Suprapubic skin (tissue), 4 donors: ENCODE results near the gene KLF13. TPM values are rescaled to one million over a fixed set of nuclear protein-coding genes. Genes with fewer than 3 reads are reported as not detected.

Experiments
- DNase-seq, 2 donors: peaks; one replicate each; pipeline ENCODE4 v3.0.0-alpha.2; 2019; ENCODE audit warnings: low spot score in 2 of 2
- H3K27ac ChIP-seq: fragments of 200-600 bp; sonication (generic); one replicate; pipeline ENCODE4 v1.5.1; 2019
- H3K27me3 ChIP-seq: fragments of 200-600 bp; sonication (generic); one replicate; pipeline ENCODE4 v1.5.1; 2019
- H3K36me3 ChIP-seq: fragments of 200-600 bp; sonication (generic); one replicate; pipeline ENCODE4 v1.5.1; 2019
- H3K4me1 ChIP-seq: fragments of 200-600 bp; sonication (generic); one replicate; pipeline ENCODE4 v1.5.1; 2019
- H3K4me3 ChIP-seq: fragments of 200-600 bp; sonication (generic); one replicate; pipeline ENCODE4 v1.5.1; 2019; ENCODE audit warnings: mild to moderate bottlenecking
- H3K9me3 ChIP-seq: fragments of 200-600 bp; sonication (generic); one replicate; pipeline ENCODE4 v1.5.1; 2019
- EP300 ChIP-seq: sonication (generic); formaldehyde crosslinking; IDR thresholded peaks from one replicate; pipeline ENCODE4 v1.6.1; 2017; ENCODE audit warnings: antibody characterized with exemption
- POLR2A ChIP-seq, 2 donors: fragments of 450-650 bp; IDR thresholded peaks; one replicate each; pipeline ENCODE4 v1.6.1; 2017; ENCODE audit warnings: antibody characterized with exemption in 2 of 2, mild to moderate bottlenecking in 2 of 2, moderate library complexity in 2 of 2
- POLR2AphosphoS5 ChIP-seq, 3 donors: sonication (generic); formaldehyde crosslinking; IDR thresholded peaks; one replicate each; pipeline ENCODE4 v1.6.1; 2017; ENCODE audit warnings: antibody characterized with exemption in 3 of 3
- WGBS: methylation state at CpG from one replicate; pipeline ENCODE4 v1.1.5; 2018; 5-methylcytosine and 5-hydroxymethylcytosine counted together
- total RNA-seq, 4 donors: library from RNA; depleted of rRNA; stranded (reverse); fragments of >200 nt; gene quantifications; one replicate each; pipeline ENCODE4 v1.1.0, GENCODE V29; 2016
- TF ChIP-seq, protein P1 (sequence below), 2 donors: fragments of 200-600 bp in 1 of 2; fragments of 450-650 bp in 1 of 2; sonication (generic) in 1 of 2; IDR thresholded peaks; one replicate each; pipeline ENCODE4 v1.5.1; 2016 to 2019; ENCODE audit warnings: antibody characterized with exemption in 2 of 2, mild to moderate bottlenecking in 1 of 2, moderate library complexity in 1 of 2

The KLF13 gene
- total RNA-seq, 4 donors from 2014 or later, result 141 to 162 (median 145) TPM

- H3K9me3 ChIP-seq, result no peaks in the 10 kb centered on the region
- H3K36me3 ChIP-seq, result peaks cover 4% of the 10 kb centered on the region
- WGBS, result 28% methylated on average over 4 of the region's 7 CpGs
- H3K4me3 ChIP-seq, result no peak overlapping the region
- TF ChIP-seq POLR2A (IDR thresholded peaks at IDR 0.05) (no peak), EP300 (no peak), POLR2AphosphoS5 (IDR thresholded peaks at IDR 0.05) (no peak)
- TF ChIP-seq, protein P1, sequence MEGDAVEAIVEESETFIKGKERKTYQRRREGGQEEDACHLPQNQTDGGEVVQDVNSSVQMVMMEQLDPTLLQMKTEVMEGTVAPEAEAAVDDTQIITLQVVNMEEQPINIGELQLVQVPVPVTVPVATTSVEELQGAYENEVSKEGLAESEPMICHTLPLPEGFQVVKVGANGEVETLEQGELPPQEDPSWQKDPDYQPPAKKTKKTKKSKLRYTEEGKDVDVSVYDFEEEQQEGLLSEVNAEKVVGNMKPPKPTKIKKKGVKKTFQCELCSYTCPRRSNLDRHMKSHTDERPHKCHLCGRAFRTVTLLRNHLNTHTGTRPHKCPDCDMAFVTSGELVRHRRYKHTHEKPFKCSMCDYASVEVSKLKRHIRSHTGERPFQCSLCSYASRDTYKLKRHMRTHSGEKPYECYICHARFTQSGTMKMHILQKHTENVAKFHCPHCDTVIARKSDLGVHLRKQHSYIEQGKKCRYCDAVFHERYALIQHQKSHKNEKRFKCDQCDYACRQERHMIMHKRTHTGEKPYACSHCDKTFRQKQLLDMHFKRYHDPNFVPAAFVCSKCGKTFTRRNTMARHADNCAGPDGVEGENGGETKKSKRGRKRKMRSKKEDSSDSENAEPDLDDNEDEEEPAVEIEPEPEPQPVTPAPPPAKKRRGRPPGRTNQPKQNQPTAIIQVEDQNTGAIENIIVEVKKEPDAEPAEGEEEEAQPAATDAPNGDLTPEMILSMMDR (IDR thresholded peaks at IDR 0.05), result no peak
- DNase-seq, result no peak
- H3K4me1 ChIP-seq, result peaks cover 99% of the 10 kb centered on the region
- peak overlapping the region; percentile 91 for H3K27ac ChIP-seq
- H3K27me3 ChIP-seq, result no peaks in the 10 kb centered on the region
These were observed 33.1 kb downstream of the KLF13 start for GRCh38 chr15:31359702-31360111.

DNA sequence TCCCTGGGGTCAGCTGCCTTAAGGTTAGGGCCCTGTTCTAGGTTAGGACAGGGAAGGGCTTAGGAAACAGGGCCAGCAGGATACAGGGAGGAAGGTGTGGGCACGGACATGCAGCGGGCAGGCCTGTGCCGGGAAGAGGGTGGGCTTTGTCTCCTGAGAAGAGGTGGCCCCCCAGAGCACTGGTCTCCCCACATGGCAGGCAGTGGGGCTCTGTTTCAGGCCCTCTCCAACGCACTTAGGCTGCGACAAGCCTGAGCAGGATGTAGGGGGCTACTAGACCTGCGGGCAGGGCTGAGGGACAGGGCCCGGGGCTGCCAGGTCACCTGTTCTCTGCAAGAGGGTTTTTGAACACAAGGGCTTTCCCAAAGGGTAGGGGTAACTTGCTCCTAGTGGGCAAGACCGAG, 33.5 kb downstream of the KLF13 start:
- DNase-seq, result no peak
- Histone ChIP-seq H3K4me1 (peaks cover 99% of the 10 kb centered on the region), H3K9me3 (no peaks in the 10 kb centered on the region), H3K36me3 (peaks cover 3% of the 10 kb centered on the region), H3K4me3 (no peak overlapping the region), H3K27me3 (no peaks in the 10 kb centered on the region), H3K27ac (peak overlapping the region; percentile 91)
- WGBS, result 80% methylated on average over 3 of the region's 8 CpGs
- TF ChIP-seq POLR2AphosphoS5 (IDR thresholded peaks at IDR 0.05), result no peak
- no peak for TF ChIP-seq EP300
- no peak for TF ChIP-seq POLR2A (IDR thresholded peaks at IDR 0.05)
- TF ChIP-seq, protein P1 (IDR thresholded peaks at IDR 0.05), result no peak

DNA sequence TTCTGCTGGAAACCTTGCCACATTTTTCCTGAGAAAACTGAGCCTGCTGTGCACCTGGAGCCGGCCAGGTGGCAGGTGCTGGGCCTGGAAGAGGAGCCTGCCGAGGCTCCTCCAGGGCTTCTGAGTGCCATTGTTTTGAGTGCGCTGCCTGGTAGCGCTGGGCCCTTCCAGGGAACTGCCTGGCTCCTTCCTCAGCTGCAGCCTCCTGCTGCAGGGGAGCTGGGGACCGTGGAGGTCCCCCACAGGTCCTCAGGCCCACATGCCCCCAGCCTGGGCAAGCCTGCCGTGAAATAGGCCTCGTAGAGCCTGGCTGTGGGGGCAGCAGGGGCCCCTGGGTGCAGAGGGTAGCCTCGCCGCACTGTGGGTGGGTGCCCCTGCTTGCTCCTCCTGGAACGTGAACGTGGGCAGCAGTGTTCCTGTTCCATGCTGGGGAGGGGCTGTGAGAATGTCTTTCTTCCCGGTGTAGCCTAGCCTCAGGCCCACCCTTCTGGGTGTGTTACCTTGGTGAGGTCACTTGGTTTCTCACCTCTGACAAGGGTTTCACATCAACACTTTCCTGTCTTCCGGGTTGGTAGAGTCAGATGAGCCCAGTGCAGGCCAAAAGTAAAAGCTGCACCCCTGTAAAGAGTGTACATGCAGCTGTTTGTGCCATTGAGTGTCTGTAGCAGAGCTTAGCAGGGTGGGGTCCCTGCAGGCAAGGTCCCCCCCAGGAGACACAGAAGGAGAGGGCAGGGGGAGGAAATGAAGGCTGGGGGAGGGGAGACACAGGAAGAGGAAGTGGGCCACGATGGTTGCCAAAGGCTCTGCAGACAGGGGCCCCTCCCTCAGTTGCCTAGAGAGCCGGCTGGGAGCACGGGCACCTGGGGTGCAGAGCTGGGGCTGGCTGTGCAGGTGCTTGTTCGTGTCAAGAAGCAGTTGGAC, 34.5 kb downstream of the KLF13 start:
- no peaks in the 10 kb centered on the region for H3K27me3 ChIP-seq
- TF ChIP-seq, protein P1 (IDR thresholded peaks at IDR 0.05), result no peak
- TF ChIP-seq EP300 (no peak), POLR2AphosphoS5 (IDR thresholded peaks at IDR 0.05) (no peak), POLR2A (IDR thresholded peaks at IDR 0.05) (no peak)
- H3K9me3 ChIP-seq, result no peaks in the 10 kb centered on the region
- peaks cover 3% of the 10 kb centered on the region for H3K36me3 ChIP-seq
- DNase-seq, result peak in 1 of 2 donors; percentile 73
- peaks cover 99% of the 10 kb centered on the region for H3K4me1 ChIP-seq
- H3K27ac ChIP-seq, result peak overlapping the region; percentile 91
- 18% methylated on average over 10 of the region's 17 CpGs for WGBS
- peak overlapping the region; percentile 27 for H3K4me3 ChIP-seq

DNA sequence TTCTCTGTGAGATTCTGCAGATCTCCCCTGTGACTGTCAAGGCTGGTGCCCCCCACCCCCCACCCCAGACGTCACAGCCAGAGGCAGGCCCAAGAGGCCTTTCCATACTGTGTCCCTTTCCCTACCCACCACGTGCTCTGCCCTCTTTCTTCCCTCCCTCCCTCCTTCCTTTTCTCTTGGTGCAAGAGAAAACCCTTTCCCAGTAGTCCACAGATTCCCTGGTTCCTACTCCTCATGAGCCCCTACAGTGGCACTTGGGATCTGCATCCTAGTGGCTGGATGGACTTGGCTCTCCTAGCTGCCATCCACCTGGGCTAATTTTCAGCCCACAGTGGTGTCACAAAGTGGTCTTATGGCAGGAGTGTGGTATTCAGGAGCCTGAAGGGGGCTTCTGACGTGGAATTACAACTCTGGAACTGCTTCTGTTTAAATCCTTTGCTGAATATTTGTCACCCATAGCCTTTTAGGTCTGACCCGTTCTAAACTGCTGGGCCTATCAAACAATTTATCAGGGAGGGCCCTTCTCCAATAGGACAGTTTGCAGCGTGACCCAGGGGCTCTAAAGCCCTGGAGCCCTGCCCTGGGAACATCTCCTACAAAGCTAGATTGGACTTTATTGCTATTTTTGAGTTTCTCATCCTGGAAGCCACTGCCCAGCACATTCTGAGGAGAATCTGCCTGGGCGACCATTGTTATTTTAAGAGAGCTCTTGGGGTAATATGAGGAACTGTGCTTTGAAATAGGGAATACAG, 35.3 kb downstream of the KLF13 start:
- TF ChIP-seq, protein P1 (IDR thresholded peaks at IDR 0.05), result no peak
- no peak for TF ChIP-seq POLR2AphosphoS5 (IDR thresholded peaks at IDR 0.05)
- TF ChIP-seq POLR2A (IDR thresholded peaks at IDR 0.05), result no peak
- no peak for TF ChIP-seq EP300
- H3K36me3 ChIP-seq, result no peaks in the 10 kb centered on the region
- WGBS, result 32% methylated on average over 6 of the region's 6 CpGs
- DNase-seq, result no peak
- no peak overlapping the region for H3K4me3 ChIP-seq
- peak overlapping the region; percentile 91 for H3K27ac ChIP-seq
- H3K9me3 ChIP-seq, result no peaks in the 10 kb centered on the region
- no peaks in the 10 kb centered on the region for H3K27me3 ChIP-seq
- H3K4me1 ChIP-seq, result peaks cover 99% of the 10 kb centered on the region

DNA sequence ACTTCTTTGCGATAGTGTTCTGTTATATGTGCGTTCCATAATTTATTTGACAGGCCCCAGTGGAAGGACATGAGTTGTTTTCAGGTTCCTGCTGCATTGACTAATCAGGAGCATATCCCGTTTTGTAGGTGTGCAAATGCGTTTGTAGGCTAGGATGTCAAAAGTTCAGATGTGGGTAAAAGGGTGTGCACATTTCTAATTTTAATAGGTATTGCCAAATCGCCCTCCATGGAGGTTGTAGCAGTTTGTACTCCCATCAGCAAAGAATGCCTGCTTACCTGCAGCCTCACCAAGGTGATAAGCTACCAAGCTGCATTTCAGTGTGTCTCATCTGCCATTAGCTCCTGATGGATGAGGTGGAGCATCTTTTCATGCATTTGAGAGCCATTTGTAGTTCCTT, 36.3 kb downstream of the KLF13 start:
- Histone ChIP-seq H3K27me3 (no peaks in the 10 kb centered on the region), H3K9me3 (no peaks in the 10 kb centered on the region), H3K4me3 (no peak overlapping the region), H3K4me1 (peaks cover 99% of the 10 kb centered on the region), H3K27ac (peak overlapping the region; percentile 91), H3K36me3 (no peaks in the 10 kb centered on the region)
- no peak for DNase-seq
- WGBS, result 48% methylated on average over 5 of the region's 5 CpGs
- TF ChIP-seq, protein P1 (IDR thresholded peaks at IDR 0.05), result no peak
